MM.1S (cell line): ENCODE results near the gene TP73.

Source experiments
- CTCF ChIP-seq: fragments of 300-600 bp; sonication (generic); IDR thresholded peaks from 2 replicates; pipeline ENCODE4 v1.5.1; 2016; ENCODE audit warnings: antibody characterized with exemption, low read length, mixed read lengths
- EZH2 ChIP-seq: fragments of 300-600 bp; sonication (generic); optimal IDR thresholded peaks from 2 replicates; pipeline ENCODE3; 2017; ENCODE audit warnings: low read depth, mild to moderate bottlenecking, antibody characterized with exemption, low read length, mixed read lengths
- EZH2phosphoT487 ChIP-seq: fragments of 300-600 bp; sonication (generic); IDR thresholded peaks from 2 replicates; pipeline ENCODE4 v1.6.1; 2018; ENCODE audit warnings: antibody characterized with exemption, low read length

DNA sequence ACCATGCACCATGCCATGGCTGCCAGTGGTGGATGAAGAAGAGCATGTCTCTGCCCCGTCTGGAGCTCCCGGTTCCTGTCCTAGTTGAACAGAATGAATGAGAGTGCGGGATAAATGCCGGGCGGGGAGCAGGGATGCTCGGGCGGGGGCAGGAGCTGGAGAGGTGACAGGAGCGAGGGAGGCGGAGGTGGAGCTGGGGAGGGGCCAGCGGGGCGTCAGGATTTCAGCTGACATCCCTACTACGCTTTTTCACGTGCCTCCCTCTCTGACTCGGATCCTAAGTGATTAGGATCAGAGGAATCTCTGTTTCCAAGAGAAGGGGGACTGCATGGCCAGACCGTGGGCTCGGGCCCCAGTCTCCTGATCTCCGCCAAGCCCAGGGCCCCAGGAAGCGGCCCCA is 47.3 kb downstream of the TP73 start:
- no peak for TF ChIP-seq CTCF
- TF ChIP-seq EZH2 = no peak
- TF ChIP-seq EZH2phosphoT487 = no peak
